Measurements from ENCODE around the gene SLC3A2. TPM values are rescaled to one million over a fixed set of nuclear protein-coding genes. Genes with fewer than 3 reads are reported as not detected.

Gene SLC3A2
- total RNA-seq, 1 experiment from 2014 or later, result 334 TPM

DNA sequence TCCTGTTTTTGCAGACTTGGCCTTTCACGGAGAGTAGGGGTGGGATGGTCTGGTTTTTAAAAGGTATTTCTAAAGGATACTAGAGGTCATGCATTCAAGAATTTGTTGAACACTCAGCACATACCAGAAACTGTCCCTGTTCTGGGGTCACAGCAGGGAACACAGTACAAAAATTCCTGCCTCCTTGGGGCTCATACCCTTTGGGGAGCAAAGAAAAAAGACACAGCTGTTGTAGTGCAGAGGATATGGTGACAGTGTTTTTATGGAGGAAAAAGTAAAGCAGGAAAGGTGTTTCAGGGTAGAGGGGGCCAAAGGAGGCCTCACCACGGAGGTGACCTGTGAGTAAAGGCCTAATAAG lies 8.4 kb downstream of the SLC3A2 start (continued):
- TF ChIP-seq ZNF512 (CRISPR knock-in tag; IDR thresholded peaks at IDR 0.05; ENCODE audit: borderline replicate concordance), result no peak
- TF ChIP-seq ZNF532 (CRISPR knock-in tag; IDR thresholded peaks at IDR 0.05; ENCODE audit: borderline replicate concordance), result no peak

- peaks cover 51% of the 10 kb centered on the region for H3K36me3 Mint-ChIP-seq
- no peak overlapping the region for H3K4me3 Mint-ChIP-seq
- ChIA-PET POLR2A (interaction anchor here (0.6 to 2.2 kb wide), 12 partner anchors 8 to 1733 kb away, joined by 3 to 15 read pairs (median 4); partner anchors contain the start of genes SLC3A2 and TEX54), CTCF (interaction anchor here (1.0 to 2.3 kb wide), 3 partner anchors 9 to 131 kb away, joined by 4 to 8 read pairs (median 5); partner anchors contain the start of gene SLC3A2)
- no peaks in the 10 kb centered on the region for H3K27me3 Mint-ChIP-seq (ENCODE audit: low read depth)
- 0 out of 2 replicates have a peak, but pooled peaks cover 3% of the 10 kb centered on the region for H3K4me1 Mint-ChIP-seq
- no peaks in the 10 kb centered on the region for H3K9me3 Mint-ChIP-seq
- ATAC-seq, result peak; percentile 17
- peak overlapping the region; percentile 96 for H3K27ac Mint-ChIP-seq
- DNase-seq (ENCODE audit: low spot score), result no peak
- TF ChIP-seq ZBTB21 (CRISPR knock-in tag; IDR thresholded peaks at IDR 0.05; ENCODE audit: borderline replicate concordance) (no peak), RORB (CRISPR knock-in tag; IDR thresholded peaks at IDR 0.05) (no peak), CBFB (CRISPR knock-in tag; IDR thresholded peaks at IDR 0.05; ENCODE audit: low read depth) (no peak), CREB1 (CRISPR knock-in tag; IDR thresholded peaks at IDR 0.05) (no peak), FOXJ3 (CRISPR knock-in tag; IDR thresholded peaks at IDR 0.05; ENCODE audit: borderline replicate concordance) (no peak), JAZF1 (CRISPR knock-in tag; IDR thresholded peaks at IDR 0.05) (no peak), GTF2I (CRISPR knock-in tag; conservative IDR thresholded peaks at IDR 0.05) (no peak), ZNF281 (CRISPR knock-in tag; IDR thresholded peaks at IDR 0.05) (no peak), MYBL2 (CRISPR knock-in tag; IDR thresholded peaks at IDR 0.05) (no peak), NR2C2 (CRISPR knock-in tag; IDR thresholded peaks at IDR 0.05) (no peak), GRHL2 (CRISPR knock-in tag; IDR thresholded peaks at IDR 0.05; ENCODE audit: insufficient replicate concordance, severe bottlenecking) (no peak), SOX15 (CRISPR knock-in tag; IDR thresholded peaks at IDR 0.05) (no peak), JUN (CRISPR knock-in tag; IDR thresholded peaks at IDR 0.05) (no peak), SMAD3 (CRISPR knock-in tag; IDR thresholded peaks at IDR 0.05; ENCODE audit: borderline replicate concordance) (no peak), ZNF317 (CRISPR knock-in tag; IDR thresholded peaks at IDR 0.05; ENCODE audit: borderline replicate concordance, low read depth) (no peak), STAT6 (CRISPR knock-in tag; conservative IDR thresholded peaks at IDR 0.05; ENCODE audit: low read depth) (no peak), NR1H2 (CRISPR knock-in tag; IDR thresholded peaks at IDR 0.05) (no peak), EMX1 (CRISPR knock-in tag; IDR thresholded peaks at IDR 0.05) (peak; percentile 74)
- TF ChIP-seq, protein P1, sequence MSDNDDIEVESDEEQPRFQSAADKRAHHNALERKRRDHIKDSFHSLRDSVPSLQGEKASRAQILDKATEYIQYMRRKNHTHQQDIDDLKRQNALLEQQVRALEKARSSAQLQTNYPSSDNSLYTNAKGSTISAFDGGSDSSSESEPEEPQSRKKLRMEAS (CRISPR knock-in tag; IDR thresholded peaks at IDR 0.05), result no peak
- TF ChIP-seq, protein P2, sequence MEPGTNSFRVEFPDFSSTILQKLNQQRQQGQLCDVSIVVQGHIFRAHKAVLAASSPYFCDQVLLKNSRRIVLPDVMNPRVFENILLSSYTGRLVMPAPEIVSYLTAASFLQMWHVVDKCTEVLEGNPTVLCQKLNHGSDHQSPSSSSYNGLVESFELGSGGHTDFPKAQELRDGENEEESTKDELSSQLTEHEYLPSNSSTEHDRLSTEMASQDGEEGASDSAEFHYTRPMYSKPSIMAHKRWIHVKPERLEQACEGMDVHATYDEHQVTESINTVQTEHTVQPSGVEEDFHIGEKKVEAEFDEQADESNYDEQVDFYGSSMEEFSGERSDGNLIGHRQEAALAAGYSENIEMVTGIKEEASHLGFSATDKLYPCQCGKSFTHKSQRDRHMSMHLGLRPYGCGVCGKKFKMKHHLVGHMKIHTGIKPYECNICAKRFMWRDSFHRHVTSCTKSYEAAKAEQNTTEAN (CRISPR knock-in tag; IDR thresholded peaks at IDR 0.05), result no peak
These were observed 9.1 kb downstream of the SLC3A2 start for GRCh38 chr11:62889484-62890437.
